WI38 (cell line): ENCODE results near the gene UST.
"Not testable (repeated sequence)": the region's sequence is repeated elsewhere in the genome, so short reads cannot be mapped to it uniquely, and the experiment has no call there.

Experiments used
- H3K4me3 ChIP-seq: 2 replicates; pipeline ENCODE4 v1.5.1; 2011; ENCODE audit warnings: low read depth, mild to moderate bottlenecking, control low read depth, low read length
- CTCF ChIP-seq: IDR thresholded peaks from 2 replicates; pipeline ENCODE4 v1.5.1; 2012; ENCODE audit warnings: low read depth, mild to moderate bottlenecking, control low read depth, low read length

Gene UST

GRCh38 chr6:148873868-148874267 is 127.0 kb downstream of the UST start:
- no peak for TF ChIP-seq CTCF
- H3K4me3 ChIP-seq: no peak overlapping the region

GRCh38 chr6:148874698-148875293 is 128.0 kb downstream of the UST start:
- no peak for TF ChIP-seq CTCF

GRCh38 chr6:148878683-148879082 is 131.9 kb downstream of the UST start:
- H3K4me3 ChIP-seq: no peak overlapping the region
- no peak for TF ChIP-seq CTCF

More at GRCh38 chr6:148874698-148875293, 128.0 kb downstream of the UST start:
- no peak overlapping the region for H3K4me3 ChIP-seq

GRCh38 chr6:148880742-148881141 is 133.9 kb downstream of the UST start:
- not testable (repeated sequence) for H3K4me3 ChIP-seq

- no peak for TF ChIP-seq CTCF
Measured at GRCh38 chr6:148881593-148882311, 134.9 kb downstream of the UST start.

GRCh38 chr6:148883270-148883669 is 136.4 kb downstream of the UST start:
- TF ChIP-seq CTCF: no peak
- no peak overlapping the region for H3K4me3 ChIP-seq

More at GRCh38 chr6:148881593-148882311, 134.9 kb downstream of the UST start:
- H3K4me3 ChIP-seq: no peak overlapping the region

- TF ChIP-seq CTCF: no peak
- H3K4me3 ChIP-seq: no peak overlapping the region
Measured at GRCh38 chr6:148884461-148884860, 137.6 kb downstream of the UST start.
